PC-3 (cell line): ENCODE measurements around the gene PPIF. TPM values are rescaled to one million over a fixed set of nuclear protein-coding genes. Genes with fewer than 3 reads are reported as not detected.

Source experiments
- ATAC-seq: fragments of 200-7000 bp; cut with Tn5 transposase; 2 replicates; pipeline ENCODE4 v1.9.1; 2020; ENCODE audit warnings: mild to moderate bottlenecking, moderate library complexity
- BruUV-seq: library from RNA; stranded (reverse); fragments of 400-500 nt; replicated peaks from 2 replicates; lab custom pipeline; 2021; lab: Mats Ljungman, UMichigan
- CTCF ChIA-PET: fragments of 300-600 bp; sonication (Branson Sonifier 250); formaldehyde crosslinking; loops from one replicate; lab custom pipeline; 2022; ENCODE audit warnings: antibody characterized with exemption; lab: Charles Lee
- POLR2A ChIA-PET: fragments of 300-600 bp; sonication (Branson Sonifier 250); formaldehyde crosslinking; loops from one replicate; lab custom pipeline; 2022; ENCODE audit warnings: antibody characterized with exemption; ENCODE audit not compliant: unreplicated experiment; lab: Charles Lee
- DNase-seq: peaks from one replicate; pipeline ENCODE4 v3.0.0-alpha.2; 2015
- H2AFZ ChIP-seq: fragments of 300-600 bp; sonication (generic); 2 replicates; pipeline ENCODE4 v1.6.0; 2016; ENCODE audit warnings: antibody characterized with exemption, low read length
- H3F3A ChIP-seq: fragments of 300-600 bp; sonication (generic); one replicate; pipeline ENCODE4 v1.6.0; 2017; ENCODE audit warnings: antibody characterized with exemption, low read length, control low read depth, mild to moderate bottlenecking; ENCODE audit not compliant: unreplicated experiment
- H3K27ac ChIP-seq: fragments of 300-600 bp; sonication (generic); 2 replicates; pipeline ENCODE4 v1.5.1; 2016; ENCODE audit warnings: mild to moderate bottlenecking, low read length
- H3K27me3 ChIP-seq: fragments of 300-600 bp; sonication (generic); 2 replicates; pipeline ENCODE4 v1.6.1; 2016; ENCODE audit warnings: low read length, mixed read lengths
- H3K36me3 ChIP-seq: fragments of 300-600 bp; sonication (generic); 2 replicates; pipeline ENCODE4 v1.6.1; 2016; ENCODE audit warnings: low read depth, mixed run types, low read length, mixed read lengths
- H3K4me1 ChIP-seq: fragments of 300-600 bp; sonication (generic); 2 replicates; pipeline ENCODE4 v1.5.1; 2016; ENCODE audit warnings: low read length; ENCODE audit not compliant: insufficient read depth
- H3K4me2 ChIP-seq: fragments of 300-600 bp; sonication (generic); 2 replicates; pipeline ENCODE4 v1.6.0; 2016; ENCODE audit warnings: low read length
- H3K4me3 ChIP-seq: fragments of 300-600 bp; sonication (generic); 2 replicates; pipeline ENCODE4 v1.5.1; 2016; ENCODE audit warnings: mild to moderate bottlenecking, low read length, mixed read lengths
- H3K79me2 ChIP-seq: fragments of 300-600 bp; sonication (generic); 2 replicates; pipeline ENCODE4 v1.6.1; 2017; ENCODE audit warnings: low read length, mixed read lengths
- H3K9ac ChIP-seq: fragments of 300-600 bp; sonication (generic); 2 replicates; pipeline ENCODE4 v1.6.0; 2016; ENCODE audit warnings: mild to moderate bottlenecking, low read length
- H3K9me2 ChIP-seq: fragments of 300-600 bp; sonication (generic); replicated peaks from 2 replicates; pipeline ENCODE4 v1.6.1; 2016; ENCODE audit warnings: mixed run types, low read length, mixed read lengths
- H3K9me3 ChIP-seq: fragments of 300-600 bp; sonication (generic); 2 replicates; pipeline ENCODE4 v1.6.1; 2016; ENCODE audit warnings: low read length, mixed read lengths
- H4K20me1 ChIP-seq: fragments of 300-600 bp; sonication (generic); 2 replicates; pipeline ENCODE4 v1.6.1; 2016; ENCODE audit warnings: low read length, mixed read lengths
- CTCF ChIP-seq: fragments of 300-600 bp; sonication (generic); conservative IDR thresholded peaks from 2 replicates; pipeline ENCODE4 v1.5.1; 2017; ENCODE audit warnings: antibody characterized with exemption, low read depth, mild to moderate bottlenecking, low read length
- EZH2 ChIP-seq: fragments of 300-600 bp; sonication (generic); IDR thresholded peaks from one replicate; pipeline ENCODE4 v1.6.1; 2017; ENCODE audit warnings: antibody characterized with exemption, mild to moderate bottlenecking, low read length; ENCODE audit not compliant: unreplicated experiment
- EZH2phosphoT487 ChIP-seq: fragments of 300-600 bp; sonication (generic); IDR thresholded peaks from 2 replicates; pipeline ENCODE4 v1.6.1; 2018; ENCODE audit warnings: mild to moderate bottlenecking, antibody characterized with exemption, low read length, borderline replicate concordance
- intact Hi-C: fragments of 100-400 bp; cut with micrococcal nuclease; formaldehyde crosslinking; loops from 2 replicates; pipeline ENCODE4 v1.9.0; 2023
- total RNA-seq: library from RNA; depleted of rRNA; stranded (reverse); fragments of >200 nt; gene quantifications from 2 replicates; pipeline ENCODE4 v1.2.3, GENCODE V29; 2014

Gene PPIF
- total RNA-seq, 1 experiment from 2014 or later = 381 TPM

- H3F3A ChIP-seq = peaks cover 4% of the 10 kb centered on the region
- no peak overlapping the region for H3K4me3 ChIP-seq
- H3K4me2 ChIP-seq = no peak overlapping the region
- intact Hi-C loops = no loop called here
- no peaks in the 10 kb centered on the region for H3K79me2 ChIP-seq
- peaks cover 22% of the 10 kb centered on the region for H3K4me1 ChIP-seq
- no peak overlapping the region for H2AFZ ChIP-seq
- ChIA-PET POLR2A (no interaction called here), CTCF (no interaction called here)
- ATAC-seq (no peak), DNase-seq (no peak)
- H3K9me3 ChIP-seq = no peaks in the 10 kb centered on the region
- BruUV-seq = no TSS peak
- peaks cover 20% of the 10 kb centered on the region; the same call in 1 of the 2 replicates for H3K36me3 ChIP-seq
- H3K9me2 ChIP-seq = no peaks in the 10 kb centered on the region
- H3K27me3 ChIP-seq = no peaks in the 10 kb centered on the region
- no peak for TF ChIP-seq EZH2
- no peak for TF ChIP-seq EZH2phosphoT487
- TF ChIP-seq CTCF = no peak
- no peak overlapping the region for H3K9ac ChIP-seq
- no peaks in the 10 kb centered on the region for H4K20me1 ChIP-seq
- no peak overlapping the region for H3K27ac ChIP-seq
Measured at GRCh38 chr10:79313911-79314439, 33.3 kb upstream of the PPIF start.

- H3K4me1 ChIP-seq = peaks cover 25% of the 10 kb centered on the region
- H2AFZ ChIP-seq = no peak overlapping the region
- H3K9me2 ChIP-seq = no peaks in the 10 kb centered on the region
- no peaks in the 10 kb centered on the region for H3K79me2 ChIP-seq
- peak; percentile 49 for DNase-seq
- H3K27me3 ChIP-seq = no peaks in the 10 kb centered on the region
- intact Hi-C loops = no loop called here
- BruUV-seq = no TSS peak
- no peak for ATAC-seq
- no peak overlapping the region for H3K9ac ChIP-seq
- CTCF ChIA-PET = no interaction called here
- POLR2A ChIA-PET = no interaction called here
- H3K4me3 ChIP-seq = no peak overlapping the region
- H3K4me2 ChIP-seq = no peak overlapping the region
- peaks cover 18% of the 10 kb centered on the region; the same call in 1 of the 2 replicates for H3K36me3 ChIP-seq
- H4K20me1 ChIP-seq = no peaks in the 10 kb centered on the region
- no peak for TF ChIP-seq EZH2phosphoT487
- TF ChIP-seq CTCF = no peak
- no peak for TF ChIP-seq EZH2
- no peaks in the 10 kb centered on the region for H3K9me3 ChIP-seq
- H3K27ac ChIP-seq = no peak overlapping the region
- peaks cover 4% of the 10 kb centered on the region for H3F3A ChIP-seq
Measured at GRCh38 chr10:79314761-79315601, 32.3 kb upstream of the PPIF start.

GRCh38 chr10:79315602-79315920 is 31.7 kb upstream of the PPIF start:
- H3K27ac ChIP-seq = no peak overlapping the region
- ATAC-seq (no peak), DNase-seq (no peak)
- H3K4me1 ChIP-seq = peaks cover 31% of the 10 kb centered on the region
- H3K36me3 ChIP-seq = peaks cover 18% of the 10 kb centered on the region; the same call in 1 of the 2 replicates
- H3K9ac ChIP-seq = no peak overlapping the region
- CTCF ChIA-PET = interaction anchor here (0.6 kb wide), 1 partner anchor 21 kb away, joined by 4 read pairs; no protein-coding TSS in a partner anchor
- POLR2A ChIA-PET = no interaction called here
- H3F3A ChIP-seq = peaks cover 7% of the 10 kb centered on the region
- BruUV-seq = no TSS peak
- intact Hi-C loops = no loop called here
- no peak overlapping the region for H3K4me2 ChIP-seq
- no peaks in the 10 kb centered on the region for H3K79me2 ChIP-seq
- H3K4me3 ChIP-seq = no peak overlapping the region
- TF ChIP-seq EZH2 (no peak), EZH2phosphoT487 (no peak), CTCF (no peak)
- H3K9me3 ChIP-seq = no peaks in the 10 kb centered on the region
- H3K27me3 ChIP-seq = no peaks in the 10 kb centered on the region
- H2AFZ ChIP-seq = no peak overlapping the region
- H3K9me2 ChIP-seq = no peaks in the 10 kb centered on the region
- no peaks in the 10 kb centered on the region for H4K20me1 ChIP-seq
